BLaER1 treated with 17β-estradiol and CSF1 and Interleukin-3, amounts not matched to agents 10 nM and 100 nM (cell line): ENCODE data around the gene NEK10.
A peak's percentile ranks its signal among the peaks of the same experiment; 100 is the strongest.

Experiments
- H3K27ac ChIP-seq, 11 experiments: shearing (Covaris generic); formaldehyde crosslinking; 2 replicates each; pipeline ENCODE4 v1.8.1; 2022
- H3K27me3 ChIP-seq, 11 experiments: shearing (Covaris generic); formaldehyde crosslinking; 2 replicates each; pipeline ENCODE4 v1.8.1; 2022
- H3K36me3 ChIP-seq, 11 experiments: shearing (Covaris generic); formaldehyde crosslinking; 2 replicates each; pipeline ENCODE4 v1.8.1; 2022
- H3K4me1 ChIP-seq, 10 experiments: shearing (Covaris generic); formaldehyde crosslinking; 2 replicates each; pipeline ENCODE4 v1.8.1; 2022
- H3K4me2 ChIP-seq, 11 experiments: shearing (Covaris generic); formaldehyde crosslinking; 2 replicates each; pipeline ENCODE4 v1.8.1; 2022
- H3K4me3 ChIP-seq, 10 experiments: shearing (Covaris generic); formaldehyde crosslinking; 2 replicates each; pipeline ENCODE4 v1.8.1; 2022
- H3K9ac ChIP-seq, 11 experiments: shearing (Covaris generic); formaldehyde crosslinking; 2 replicates each; pipeline ENCODE4 v1.8.1; 2022
- H3K9me3 ChIP-seq, 11 experiments: shearing (Covaris generic); formaldehyde crosslinking; replicated peaks in 1 of 11; 2 replicates each; pipeline ENCODE4 v1.8.1; 2022
- H4K20me1 ChIP-seq, 11 experiments: shearing (Covaris generic); formaldehyde crosslinking; 2 replicates each; pipeline ENCODE4 v1.8.1; 2022
- Cebpa-rat ChIP-seq, 11 experiments: shearing (Covaris generic); IDR thresholded peaks; 2 replicates each; pipeline ENCODE4 v1.8.1; 2022

The NEK10 gene

DNA sequence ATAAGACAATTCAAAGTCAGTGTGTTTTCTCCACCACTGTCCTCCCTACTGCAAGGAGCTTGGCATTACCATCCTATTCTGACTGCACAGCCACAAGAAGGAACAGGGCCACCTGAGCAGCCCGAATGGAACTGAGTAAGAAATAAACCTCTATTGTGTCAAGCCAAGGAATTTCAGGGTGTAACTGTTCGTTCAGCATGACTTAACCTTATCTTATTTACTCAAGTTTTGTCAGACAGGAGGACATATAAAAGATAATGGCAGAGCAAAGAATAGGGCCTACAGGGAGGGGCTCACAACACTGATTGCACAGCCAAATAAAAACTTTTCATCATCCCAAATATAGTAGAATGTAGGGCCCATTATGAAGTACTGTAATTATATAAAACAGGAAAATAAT, 236.1 kb downstream of the NEK10 start:
- Histone ChIP-seq H4K20me1 (no peaks in the 10 kb centered on the region), H3K36me3 (peaks cover 0 to 10% (median 0%) of the 10 kb centered on the region in 11 experiments; a peak in 2 of 22 replicates), H3K4me2 (no peak overlapping the region), H3K9me3 (no peaks in the 10 kb centered on the region), H3K27me3 (no peaks in the 10 kb centered on the region), H3K27ac (no peak overlapping the region), H3K4me1 (no peaks in the 10 kb centered on the region), H3K4me3 (no peak overlapping the region), H3K9ac (no peak overlapping the region)
- TF ChIP-seq Cebpa-rat (IDR thresholded peaks at IDR 0.05) = no peak

DNA sequence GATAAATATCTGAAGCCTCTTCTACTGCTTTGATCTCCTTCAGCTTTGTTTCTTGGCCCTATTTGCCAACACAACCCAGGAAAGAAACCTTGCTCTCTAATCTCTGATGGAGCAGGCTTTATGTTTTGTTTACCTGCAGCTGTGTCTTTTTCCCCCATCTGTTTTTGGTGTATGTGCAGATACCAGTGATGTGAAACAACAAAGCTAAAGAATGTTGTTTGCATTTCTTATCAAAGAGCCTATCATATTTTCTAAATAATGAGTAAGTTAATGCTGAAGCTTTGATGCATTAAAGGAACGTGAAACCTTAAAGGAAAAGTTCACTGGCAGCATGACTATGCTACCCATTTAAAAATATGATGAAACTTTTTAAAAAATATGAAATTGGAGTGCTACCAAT, 238.4 kb downstream of the NEK10 start:
- no peaks in the 10 kb centered on the region for H4K20me1 ChIP-seq
- no peaks in the 10 kb centered on the region for H3K4me1 ChIP-seq
- no peak overlapping the region for H3K27ac ChIP-seq
- H3K36me3 ChIP-seq = 0 out of 22 replicates have a peak, but pooled peaks cover 0 to 5% (median 0%) of the 10 kb centered on the region in 11 experiments
- no peak for TF ChIP-seq Cebpa-rat (IDR thresholded peaks at IDR 0.05)
- H3K9me3 ChIP-seq = no peaks in the 10 kb centered on the region
- no peak overlapping the region for H3K9ac ChIP-seq
- no peaks in the 10 kb centered on the region for H3K27me3 ChIP-seq
- H3K4me2 ChIP-seq = no peak overlapping the region
- no peak overlapping the region for H3K4me3 ChIP-seq

DNA sequence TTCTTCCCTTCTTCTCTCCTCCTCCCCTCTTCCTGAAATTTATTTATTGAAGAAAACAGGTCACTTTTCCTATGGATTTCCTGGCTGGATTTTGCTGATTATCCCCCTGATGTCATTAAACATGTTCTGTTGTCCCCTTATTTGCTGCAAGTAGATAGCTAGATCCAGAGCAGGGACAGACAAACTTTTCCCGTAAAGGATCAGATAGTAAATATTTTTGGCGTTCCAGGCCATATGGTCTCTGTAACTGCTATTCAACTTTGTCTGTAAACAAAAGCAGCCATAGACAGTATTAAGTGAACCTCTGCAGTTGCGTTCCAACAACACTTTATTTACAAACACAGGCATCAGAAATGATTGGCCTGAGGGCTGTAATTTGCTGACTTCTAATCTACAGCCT, 241.3 kb downstream of the NEK10 start:
- no peak overlapping the region for H3K4me2 ChIP-seq
- no peak for TF ChIP-seq Cebpa-rat (IDR thresholded peaks at IDR 0.05)
- no peak overlapping the region for H3K9ac ChIP-seq
- no peak overlapping the region for H3K4me3 ChIP-seq
- H3K36me3 ChIP-seq = peaks cover 0 to 5% (median 0%) of the 10 kb centered on the region in 11 experiments; a peak in 2 of 22 replicates
- no peaks in the 10 kb centered on the region for H3K4me1 ChIP-seq
- no peak overlapping the region for H3K27ac ChIP-seq
- no peaks in the 10 kb centered on the region for H3K9me3 ChIP-seq
- H4K20me1 ChIP-seq = no peaks in the 10 kb centered on the region
- H3K27me3 ChIP-seq = no peaks in the 10 kb centered on the region

DNA sequence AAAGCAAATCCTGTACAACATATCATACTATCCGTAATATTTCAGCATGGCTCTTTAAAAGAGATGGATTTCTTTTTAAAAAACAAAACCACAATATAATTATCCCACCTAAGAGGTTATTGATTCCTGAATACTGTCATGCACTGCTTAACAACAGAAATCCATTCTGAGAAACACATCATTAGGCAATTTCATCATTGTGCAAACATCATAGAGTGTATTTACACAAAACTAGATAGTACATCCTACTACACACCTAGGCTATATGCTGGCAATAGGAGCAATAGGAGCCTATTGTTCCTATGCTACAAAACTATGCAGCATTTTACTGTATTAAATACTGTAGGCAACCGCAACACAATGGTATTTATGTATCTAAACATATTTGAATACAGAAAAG, 242.0 kb downstream of the NEK10 start:
- Histone ChIP-seq H3K27me3 (no peaks in the 10 kb centered on the region), H3K9ac (no peak overlapping the region), H3K4me1 (no peaks in the 10 kb centered on the region), H3K4me2 (no peak overlapping the region), H3K36me3 (peaks cover 0 to 5% (median 0%) of the 10 kb centered on the region in 11 experiments; a peak in 2 of 22 replicates), H3K9me3 (no peaks in the 10 kb centered on the region), H4K20me1 (no peaks in the 10 kb centered on the region), H3K4me3 (no peak overlapping the region), H3K27ac (no peak overlapping the region)
- no peak for TF ChIP-seq Cebpa-rat (IDR thresholded peaks at IDR 0.05)

DNA sequence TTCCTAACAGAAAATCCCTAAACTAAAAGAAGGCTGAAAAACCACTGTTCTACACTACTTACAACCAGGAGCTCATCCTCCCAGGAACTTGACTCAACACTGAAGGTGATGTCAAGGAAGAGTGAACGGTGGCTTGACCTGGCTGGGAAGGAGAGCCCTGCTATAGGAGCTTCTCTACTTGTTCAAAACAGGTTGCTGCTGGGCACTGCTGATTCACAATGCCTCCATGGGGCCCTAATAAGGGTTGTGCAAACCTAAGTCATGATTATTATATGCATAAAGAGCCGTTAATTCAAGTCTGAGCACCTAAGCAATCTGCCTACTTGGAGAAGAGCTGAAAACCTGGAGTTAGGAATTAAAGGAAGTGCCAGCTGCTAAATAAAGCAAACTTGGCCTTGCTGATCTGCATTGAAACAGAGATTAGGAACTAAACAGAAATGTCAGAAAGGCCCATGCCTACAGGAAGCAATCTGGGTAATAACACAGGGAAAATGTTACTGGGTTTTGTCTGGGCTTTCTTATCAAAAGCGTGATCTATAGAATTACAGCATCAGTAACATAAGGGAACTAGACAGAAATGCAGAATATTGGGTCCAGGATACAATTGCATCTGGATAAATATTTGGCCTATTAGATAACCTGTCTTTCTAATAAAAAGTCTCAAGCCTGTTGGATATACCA, 243.2 kb downstream of the NEK10 start:
- Histone ChIP-seq H4K20me1 (no peaks in the 10 kb centered on the region), H3K27me3 (no peaks in the 10 kb centered on the region), H3K4me1 (no peaks in the 10 kb centered on the region), H3K9ac (no peak overlapping the region), H3K27ac (no peak overlapping the region), H3K4me2 (no peak overlapping the region), H3K4me3 (no peak overlapping the region), H3K36me3 (peaks cover 0 to 11% (median 0%) of the 10 kb centered on the region in 11 experiments; a peak in 2 of 22 replicates), H3K9me3 (peaks cover 0 to 6% (median 6%) of the 10 kb centered on the region in 11 experiments; a peak in 10 of 22 replicates)
- TF ChIP-seq Cebpa-rat (IDR thresholded peaks at IDR 0.05) = no peak

DNA sequence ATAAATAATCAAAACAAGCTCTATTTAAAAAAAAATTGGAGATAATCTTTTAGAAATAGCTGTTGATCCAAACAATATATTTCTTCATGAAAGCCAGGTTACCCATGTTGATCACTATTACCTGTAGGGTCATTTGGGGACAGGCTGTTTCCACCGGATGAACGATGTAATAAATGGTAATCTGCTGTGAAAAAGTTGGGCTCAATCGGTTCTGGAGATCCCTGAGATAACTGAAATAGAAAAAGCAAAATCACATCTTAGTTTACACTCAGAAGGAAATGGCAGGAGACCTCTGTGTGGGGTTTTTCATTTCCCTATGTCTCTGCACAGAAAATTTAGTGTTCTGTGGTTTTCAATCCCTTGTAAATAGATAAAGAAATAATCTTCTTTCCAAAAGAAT, 249.5 kb downstream of the NEK10 start:
- no peaks in the 10 kb centered on the region for H4K20me1 ChIP-seq
- H3K27ac ChIP-seq = no peak overlapping the region
- H3K36me3 ChIP-seq = peaks cover 0 to 26% (median 0%) of the 10 kb centered on the region in 11 experiments; a peak in 3 of 22 replicates
- H3K4me1 ChIP-seq = peaks cover 0 to 4% (median 0%) of the 10 kb centered on the region in 10 experiments; a peak in 3 of 20 replicates
- peaks cover 0 to 7% (median 6%) of the 10 kb centered on the region in 11 experiments; a peak in 10 of 22 replicates for H3K9me3 ChIP-seq
- no peak overlapping the region for H3K4me3 ChIP-seq
- H3K4me2 ChIP-seq = no peak overlapping the region
- no peaks in the 10 kb centered on the region for H3K27me3 ChIP-seq
- no peak for TF ChIP-seq Cebpa-rat (IDR thresholded peaks at IDR 0.05)
- H3K9ac ChIP-seq = no peak overlapping the region

DNA sequence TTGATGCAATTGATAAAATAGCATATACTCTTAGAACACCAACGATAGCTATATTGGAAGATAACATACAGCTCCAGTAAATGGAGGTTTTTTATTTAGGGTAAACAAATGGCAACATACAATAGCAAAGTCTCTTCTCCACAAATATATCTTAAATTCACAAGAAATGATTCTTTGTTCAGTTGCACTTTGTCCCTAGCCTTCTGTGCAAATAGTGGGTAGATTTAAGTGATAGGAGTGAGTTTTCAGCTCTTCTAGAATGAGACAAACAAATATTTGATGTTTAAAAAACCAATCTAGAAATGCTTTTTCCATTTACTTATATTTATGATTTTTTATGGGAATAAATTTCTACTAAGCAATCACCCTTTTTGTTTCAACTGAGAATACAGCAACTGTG, 253.8 kb downstream of the NEK10 start:
- no peak for TF ChIP-seq Cebpa-rat (IDR thresholded peaks at IDR 0.05)
- Histone ChIP-seq H3K36me3 (peaks cover 0 to 23% (median 0%) of the 10 kb centered on the region in 11 experiments; a peak in 3 of 22 replicates), H3K4me1 (peaks cover 0 to 12% (median 0%) of the 10 kb centered on the region in 10 experiments; a peak in 4 of 20 replicates), H3K4me3 (no peak overlapping the region), H3K9me3 (no peaks in the 10 kb centered on the region), H3K27ac (no peak overlapping the region), H3K4me2 (no peak overlapping the region), H3K27me3 (no peaks in the 10 kb centered on the region), H3K9ac (no peak overlapping the region), H4K20me1 (no peaks in the 10 kb centered on the region)

DNA sequence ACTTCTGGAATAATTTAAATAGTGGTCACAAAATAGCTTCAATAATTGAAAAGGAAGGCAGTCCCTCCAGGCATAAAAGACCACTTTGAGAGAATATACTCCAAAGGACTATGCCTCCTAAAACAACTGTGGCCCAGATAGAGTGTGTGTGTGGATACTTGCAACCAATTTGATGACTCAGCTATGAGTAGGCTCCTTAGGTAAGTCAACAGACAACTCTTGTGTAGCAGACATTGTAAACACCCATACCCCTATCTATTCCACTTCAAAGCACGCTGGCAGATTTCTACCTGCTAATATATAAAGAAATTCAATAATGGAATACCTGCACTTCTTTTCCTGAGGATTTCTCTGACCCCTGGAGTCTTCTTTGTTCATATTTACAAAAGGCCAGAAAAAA, 254.5 kb downstream of the NEK10 start:
- H3K27ac ChIP-seq = no peak overlapping the region
- no peaks in the 10 kb centered on the region for H3K27me3 ChIP-seq
- H3K9me3 ChIP-seq = no peaks in the 10 kb centered on the region
- no peaks in the 10 kb centered on the region for H4K20me1 ChIP-seq
- peaks cover 0 to 12% (median 0%) of the 10 kb centered on the region in 10 experiments; a peak in 4 of 20 replicates for H3K4me1 ChIP-seq
- H3K9ac ChIP-seq = no peak overlapping the region
- H3K4me2 ChIP-seq = no peak overlapping the region; a peak in 1 of 22 replicates
- H3K4me3 ChIP-seq = no peak overlapping the region
- no peak for TF ChIP-seq Cebpa-rat (IDR thresholded peaks at IDR 0.05)
- peaks cover 0 to 23% (median 0%) of the 10 kb centered on the region in 11 experiments; a peak in 3 of 22 replicates for H3K36me3 ChIP-seq

DNA sequence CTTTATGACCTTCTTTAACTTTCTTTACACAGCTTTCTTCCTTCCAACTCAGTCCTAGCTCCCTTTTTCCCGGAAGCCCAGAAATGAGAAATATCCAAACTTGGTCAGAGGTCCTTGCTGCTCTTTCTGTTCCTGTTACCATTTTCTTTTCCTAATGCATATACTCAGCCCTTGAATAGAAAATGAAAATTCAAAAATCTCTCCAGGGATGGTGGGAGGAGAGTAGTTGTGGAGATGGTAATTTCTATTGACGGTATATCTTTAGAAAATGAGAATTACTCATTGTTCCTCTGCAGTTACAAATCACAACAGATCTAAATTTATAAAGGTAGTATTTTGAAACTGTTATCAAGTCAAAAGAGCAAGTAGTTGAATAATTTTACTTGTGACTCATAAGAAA, 255.1 kb downstream of the NEK10 start:
- Histone ChIP-seq H3K27ac (no peak overlapping the region), H4K20me1 (no peaks in the 10 kb centered on the region), H3K9me3 (no peaks in the 10 kb centered on the region), H3K36me3 (peaks cover 0 to 27% (median 0%) of the 10 kb centered on the region in 11 experiments; a peak in 3 of 22 replicates), H3K4me2 (peak overlapping the region in 2 of 11 experiments; percentile 7 to 27; a peak in 1 of 22 replicates), H3K4me3 (no peak overlapping the region), H3K4me1 (peaks cover 0 to 12% (median 0%) of the 10 kb centered on the region in 10 experiments; a peak in 4 of 20 replicates), H3K9ac (no peak overlapping the region), H3K27me3 (no peaks in the 10 kb centered on the region)
- no peak for TF ChIP-seq Cebpa-rat (IDR thresholded peaks at IDR 0.05)
